ENCODE measurements around the gene NRL. TPM values are rescaled to one million over a fixed set of nuclear protein-coding genes. Genes with fewer than 3 reads are reported as not detected.

Gene NRL
- total RNA-seq, 1 donor from 2014 or later: 2.0 TPM

DNA sequence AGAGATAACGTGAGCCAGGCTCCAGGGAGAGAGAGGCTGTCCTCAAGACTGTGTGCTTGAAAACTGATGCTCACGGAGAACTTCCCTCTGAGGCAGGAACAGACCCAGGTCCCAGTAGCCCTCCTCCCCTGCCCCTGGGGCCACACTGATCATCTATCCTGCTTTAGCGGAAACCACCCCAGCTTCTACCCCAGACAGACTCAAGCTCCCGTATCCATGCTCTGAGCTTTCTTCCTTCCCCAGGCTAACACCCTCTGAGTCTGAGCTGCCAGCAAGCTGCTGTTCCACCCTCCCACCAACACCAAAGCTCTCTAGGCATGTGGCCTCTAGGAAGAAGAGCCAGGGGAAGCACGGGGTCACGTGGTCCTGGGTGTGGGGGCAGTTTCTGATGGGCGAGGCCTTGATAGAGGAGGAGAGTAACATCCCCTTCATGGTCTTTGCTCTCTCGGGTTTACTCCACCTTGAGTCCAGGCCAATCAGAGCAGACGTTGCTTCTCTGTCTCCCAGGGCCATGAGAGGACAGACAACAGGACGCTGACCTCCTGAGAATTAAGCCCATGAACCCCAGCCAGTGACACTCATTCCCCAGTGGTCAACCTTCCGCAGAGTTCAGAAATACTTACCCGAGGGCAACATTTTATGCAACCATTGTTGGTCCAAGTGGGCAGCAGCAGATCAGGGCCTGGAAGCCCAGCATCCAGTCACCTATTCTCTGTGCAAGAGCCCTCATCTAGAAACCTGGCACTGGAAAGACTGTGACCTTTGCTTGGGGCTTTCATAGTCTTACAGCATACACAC lies 19.3 kb downstream of the NRL start:
- Histone ChIP-seq H3K27me3 (ENCODE audit: low read depth) (no peaks in the 10 kb centered on the region), H3K9me3 (no peaks in the 10 kb centered on the region), H3K27ac (peak overlapping the region; percentile 98), H3K4me1 (peaks cover 31% of the 10 kb centered on the region), H3K4me3 (peak overlapping the region; percentile 94), H3K36me3 (peaks cover 28% of the 10 kb centered on the region)
- intact Hi-C loops (cut with DNase I): no loop called here
- peak; percentile 7 to 25 for ATAC-seq
- TF ChIP-seq, protein P1, sequence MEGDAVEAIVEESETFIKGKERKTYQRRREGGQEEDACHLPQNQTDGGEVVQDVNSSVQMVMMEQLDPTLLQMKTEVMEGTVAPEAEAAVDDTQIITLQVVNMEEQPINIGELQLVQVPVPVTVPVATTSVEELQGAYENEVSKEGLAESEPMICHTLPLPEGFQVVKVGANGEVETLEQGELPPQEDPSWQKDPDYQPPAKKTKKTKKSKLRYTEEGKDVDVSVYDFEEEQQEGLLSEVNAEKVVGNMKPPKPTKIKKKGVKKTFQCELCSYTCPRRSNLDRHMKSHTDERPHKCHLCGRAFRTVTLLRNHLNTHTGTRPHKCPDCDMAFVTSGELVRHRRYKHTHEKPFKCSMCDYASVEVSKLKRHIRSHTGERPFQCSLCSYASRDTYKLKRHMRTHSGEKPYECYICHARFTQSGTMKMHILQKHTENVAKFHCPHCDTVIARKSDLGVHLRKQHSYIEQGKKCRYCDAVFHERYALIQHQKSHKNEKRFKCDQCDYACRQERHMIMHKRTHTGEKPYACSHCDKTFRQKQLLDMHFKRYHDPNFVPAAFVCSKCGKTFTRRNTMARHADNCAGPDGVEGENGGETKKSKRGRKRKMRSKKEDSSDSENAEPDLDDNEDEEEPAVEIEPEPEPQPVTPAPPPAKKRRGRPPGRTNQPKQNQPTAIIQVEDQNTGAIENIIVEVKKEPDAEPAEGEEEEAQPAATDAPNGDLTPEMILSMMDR (IDR thresholded peaks at IDR 0.05): no peak
- DNase-seq: peak; percentile 82

DNA sequence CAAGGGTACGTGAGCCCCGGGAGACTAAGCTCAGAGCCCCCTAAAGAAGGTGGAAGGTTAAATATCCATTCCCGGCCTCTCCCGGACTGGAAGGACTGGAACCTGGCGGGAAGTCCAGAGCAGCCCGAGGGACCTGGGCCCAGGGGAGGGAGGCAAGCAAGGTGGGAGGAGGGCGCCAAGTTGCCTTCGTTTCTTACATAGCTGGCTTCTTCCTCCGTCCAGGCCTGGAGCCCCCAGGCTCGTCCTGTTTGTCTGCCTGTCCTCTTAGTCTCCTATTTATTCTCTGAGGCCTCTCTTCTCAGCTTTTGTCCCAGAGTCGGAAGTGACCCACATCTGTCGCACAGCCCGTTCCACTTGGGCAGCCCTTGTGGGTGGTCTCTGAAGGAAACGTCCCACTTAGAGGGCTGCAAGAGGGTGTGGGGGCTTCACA lies 19.9 kb downstream of the NRL start:
- peaks cover 22% of the 10 kb centered on the region for H3K36me3 ChIP-seq
- H3K4me1 ChIP-seq: peaks cover 31% of the 10 kb centered on the region
- no peaks in the 10 kb centered on the region for H3K27me3 ChIP-seq (ENCODE audit: low read depth)
- H3K9me3 ChIP-seq: no peaks in the 10 kb centered on the region
- intact Hi-C loops (cut with DNase I): no loop called here
- ATAC-seq: peak in 1 of 2 donors; percentile 15
- TF ChIP-seq, protein P1 (IDR thresholded peaks at IDR 0.05): no peak
- peak overlapping the region; percentile 94 for H3K4me3 ChIP-seq
- no peak for DNase-seq
- peak overlapping the region; percentile 98 for H3K27ac ChIP-seq

DNA sequence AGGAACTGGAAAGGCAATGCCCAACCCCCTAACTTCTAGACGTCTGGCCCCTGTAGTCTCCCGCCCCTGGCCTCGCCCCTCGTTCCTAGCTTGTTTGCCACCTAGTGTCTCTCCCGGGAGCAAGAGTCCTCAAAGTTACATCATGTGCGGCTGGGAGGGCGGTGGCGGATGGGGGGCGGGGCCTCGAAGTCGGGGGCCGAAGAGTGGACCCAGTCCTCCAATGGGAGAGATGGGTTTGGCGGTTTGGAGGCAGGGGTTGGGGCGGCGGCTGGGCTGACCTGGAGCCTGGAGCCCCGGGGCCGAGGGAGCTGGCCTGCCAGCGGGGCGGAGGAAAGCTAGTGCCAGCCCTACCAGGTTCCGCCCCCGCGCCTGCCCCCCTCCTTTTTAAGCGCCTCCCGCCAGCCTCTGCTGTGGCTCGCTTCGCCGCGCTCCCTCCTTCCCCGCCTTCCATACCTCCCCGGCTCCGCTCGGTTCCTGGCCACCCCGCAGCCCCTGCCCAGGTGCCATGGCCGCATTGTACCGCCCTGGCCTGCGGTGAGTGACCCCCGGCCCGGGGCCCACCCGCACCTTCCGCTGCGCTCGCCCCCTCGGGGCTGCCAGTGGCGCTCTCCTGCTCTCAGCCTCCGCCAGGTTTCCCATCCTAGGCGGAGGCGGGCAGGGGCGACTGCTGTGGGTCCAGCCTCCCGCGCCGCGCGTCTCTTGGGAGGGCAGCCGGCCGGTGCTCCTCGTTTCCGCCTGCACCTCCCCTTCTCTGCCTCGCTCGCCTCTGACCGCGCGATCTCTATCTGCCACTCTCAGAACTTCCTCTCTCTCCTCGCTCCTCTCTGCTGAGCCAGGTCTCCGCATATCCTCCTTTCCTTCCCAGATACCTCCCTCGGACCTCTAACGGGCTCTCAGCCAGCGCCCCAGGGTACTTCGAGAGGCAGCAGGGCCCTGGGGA lies 20.6 kb downstream of the NRL start, which contains the start of gene PCK2:
TSS of gene PCK2 (plus strand) at position 411 of the 940 bp plus-strand sequence. CDS start at position 506, 95 bp downstream.
- peaks cover 31% of the 10 kb centered on the region for H3K4me1 ChIP-seq
- TF ChIP-seq, protein P1 (IDR thresholded peaks at IDR 0.05): peak; percentile 5

DNA sequence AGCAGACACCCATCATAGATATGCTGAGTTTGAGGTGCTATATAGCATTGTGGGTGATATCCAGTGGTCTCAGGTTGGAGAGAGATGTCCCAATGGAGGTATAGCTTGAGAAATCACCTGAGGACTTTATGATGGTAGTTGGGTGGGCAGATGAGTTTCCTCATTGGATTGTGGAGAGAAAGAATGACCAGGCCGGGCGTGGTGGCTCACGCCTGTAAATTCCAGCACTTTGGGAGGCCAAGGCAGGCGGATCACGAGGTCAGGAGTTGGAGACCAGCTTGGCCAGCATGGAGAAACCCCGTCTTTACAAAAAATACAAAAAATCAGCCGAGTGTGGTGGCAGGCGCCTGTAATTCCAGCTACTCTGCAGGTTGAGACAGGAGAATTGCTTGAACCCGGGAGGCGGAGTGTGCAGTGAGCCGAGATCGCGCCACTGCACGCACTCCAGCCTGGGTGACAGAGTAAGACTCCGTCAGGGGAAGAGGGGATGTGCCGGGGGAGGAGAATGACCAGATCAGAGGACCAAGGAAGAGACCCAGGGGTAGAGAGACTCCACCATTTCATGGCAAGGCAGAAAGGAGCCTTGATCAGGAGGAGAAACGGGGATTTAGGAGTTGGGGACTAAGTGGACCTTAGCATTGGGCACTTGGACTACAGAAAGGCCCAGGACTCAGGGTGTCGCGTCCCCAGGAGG lies 21.4 kb downstream of the NRL start:
- Histone ChIP-seq H3K27ac (peak overlapping the region; percentile 98), H3K36me3 (peaks cover 8% of the 10 kb centered on the region), H3K9me3 (no peaks in the 10 kb centered on the region), H3K4me3 (peak overlapping the region; percentile 94), H3K27me3 (ENCODE audit: low read depth) (no peaks in the 10 kb centered on the region), H3K4me1 (peaks cover 31% of the 10 kb centered on the region)
- DNase-seq: no peak
- intact Hi-C loops (cut with DNase I): no loop called here
- ATAC-seq: no peak
- TF ChIP-seq, protein P1 (IDR thresholded peaks at IDR 0.05): no peak

More for the DNA sequence above, 20.6 kb downstream of the NRL start, which contains the start of gene PCK2:
- intact Hi-C loops (cut with DNase I): no loop called here
- Histone ChIP-seq H3K36me3 (peaks cover 16% of the 10 kb centered on the region), H3K27me3 (ENCODE audit: low read depth) (no peaks in the 10 kb centered on the region), H3K27ac (peak within 1 kb of the TSS; percentile 98), H3K4me3 (peak within 1 kb of the TSS; percentile 94), H3K9me3 (no peaks in the 10 kb centered on the region)
- peak; percentile 98 for DNase-seq
- peak; percentile 96 to 97 for ATAC-seq

Measured in lower lobe of right lung (tissue), 2 donors.